Spleen (tissue), 11 donors: Measurements from ENCODE around the gene FARP1. TPM values are rescaled to one million over a fixed set of nuclear protein-coding genes. Genes with fewer than 3 reads are reported as not detected.

ENCODE experiments used
- DNase-seq: peaks from one replicate; pipeline ENCODE4 v3.0.0-alpha.2; 2020
- H3K27ac ChIP-seq, 8 donors: fragments of 200-600 bp; sonication (generic) in 7 of 8; 1 replicate in 4 of 8; 2 replicates in 4 of 8; pipeline versions ENCODE4 v1.5.0 to v1.8.0; 2016 to 2021; ENCODE audit warnings: inconsistent platforms in 4 of 8, mild to moderate bottlenecking in 4 of 8, moderate library complexity in 1 of 8
- H3K27me3 ChIP-seq, 7 donors: fragments of 200-600 bp; sonication (generic) in 6 of 7; replicated peaks in 1 of 7; 1 replicate in 4 of 7; 2 replicates in 3 of 7; pipeline versions ENCODE4 v1.5.0 to v1.8.0; 2016 to 2021; ENCODE audit warnings: inconsistent platforms in 3 of 7, mild to moderate bottlenecking in 1 of 7
- H3K36me3 ChIP-seq, 6 donors: fragments of 200-600 bp; sonication (generic) in 5 of 6; 1 replicate in 4 of 6; 2 replicates in 2 of 6; pipeline versions ENCODE4 v1.5.0 to v1.8.0; 2016 to 2021; ENCODE audit warnings: inconsistent platforms in 2 of 6
- H3K4me1 ChIP-seq, 6 donors: fragments of 200-600 bp; sonication (generic) in 5 of 6; 1 replicate in 3 of 6; 2 replicates in 3 of 6; pipeline versions ENCODE4 v1.5.0 to v1.8.0; 2016 to 2021; ENCODE audit warnings: inconsistent platforms in 3 of 6
- H3K4me3 ChIP-seq, 8 donors: fragments of 200-600 bp; sonication (generic) in 7 of 8; 1 replicate in 4 of 8; 2 replicates in 4 of 8; pipeline versions ENCODE4 v1.5.0 to v1.8.0; 2016 to 2021; ENCODE audit warnings: inconsistent platforms in 4 of 8, mild to moderate bottlenecking in 4 of 8, moderate library complexity in 2 of 8
- H3K9me3 ChIP-seq, 8 donors: fragments of 200-600 bp; sonication (generic) in 7 of 8; 1 replicate in 4 of 8; 2 replicates in 4 of 8; pipeline versions ENCODE4 v1.5.0 to v1.8.0; 2016 to 2021; ENCODE audit warnings: inconsistent platforms in 4 of 8
- POLR2A ChIP-seq, 3 donors: fragments of 450-650 bp; IDR thresholded peaks; one replicate each; pipeline ENCODE4 v1.5.1; 2017; ENCODE audit warnings: antibody characterized with exemption in 3 of 3, mild to moderate bottlenecking in 1 of 3
- POLR2AphosphoS5 ChIP-seq, 3 donors: sonication (generic); formaldehyde crosslinking; IDR thresholded peaks; one replicate each; pipeline ENCODE4 v1.5.1; 2017; ENCODE audit warnings: antibody characterized with exemption in 3 of 3
- WGBS, 5 donors: extraction: QIAGEN DNeasy Blood & Tissue Kit in 3 of 5; methylation state at CpG; one replicate each; pipeline versions ENCODE4 v1.1.5 to v1.1.7; 2013 to 2018; 5-methylcytosine and 5-hydroxymethylcytosine counted together
- intact Hi-C: fragments of 100-400 bp; cut with DNase I; formaldehyde crosslinking; loops from one replicate; pipeline ENCODE4 v1.15.0; 2023; ENCODE audit warnings: low total_unique reads
- polyA plus RNA-seq, 3 donors: library from polyadenylated mRNA; stranded (reverse); fragments of 200-250 nt; gene quantifications; one replicate each; pipeline ENCODE4 v1.2.1, GENCODE V29; 2013
- total RNA-seq, 7 donors: library from RNA; depleted of rRNA in 3 of 7; stranded (reverse); fragments of >200 nt in 3 of 7; fragmentation: NEBNext Ultra II Directional in 4 of 7; extraction: Animal tissue kit (Norgen Biotek cat#: 25700) in 4 of 7; gene quantifications; one replicate each; pipeline versions ENCODE4 v1.1.0 to v1.2.1, GENCODE V29; 2016 to 2021
- TF ChIP-seq, protein P1 (sequence below), 11 experiments: fragments of 200-600 bp in 7 of 11; fragments of 450-650 bp in 4 of 11; sonication (generic) in 4 of 11; IDR thresholded peaks in 8 of 11; conservative IDR thresholded peaks in 3 of 11; 1 replicate in 7 of 11; 2 replicates in 4 of 11; pipeline versions ENCODE4 v1.4.0 to v1.8.0; 2016 to 2021; ENCODE audit warnings: antibody characterized with exemption in 11 of 11, inconsistent platforms in 4 of 11, mild to moderate bottlenecking in 1 of 11
- donor health status: healthy with polysubstance abuse.
- donor health status: DM: no; HTN: no; CAD: no; lungs with moderate emphysema.
- donor health status: DM: no; HTN: no; CAD: no.
- donor health status: Bipolar disorder and iron deficiency.
- donor health status: healthy.
- donor health status: DM: no; HTN: no; CAD: no.
- donor health status: DM: yes; HTN: yes; CAD: no.

The FARP1 gene
- total and polyA plus RNA-seq, 10 donors, result 3.7 to 60.9 (median 33.0) TPM

GRCh38 chr13:98475522-98475921 lies 332.6 kb downstream of the FARP1 start:
- Histone ChIP-seq H3K4me3 (no peak overlapping the region), H3K9me3 (no peaks in the 10 kb centered on the region), H3K27me3 (no peaks in the 10 kb centered on the region), H3K27ac (peak overlapping the region; percentile 16 to 82 (median 74)), H3K36me3 (peaks cover 0 to 49% (median 32%) of the 10 kb centered on the region in 6 donors), H3K4me1 (peaks cover 27 to 83% (median 61%) of the 10 kb centered on the region in 6 donors)
- intact Hi-C loops, result loop anchor here (10.0 kb wide), 1 partner anchor 99 kb away; the partner anchor contains the start of gene STK24
- WGBS, 5 donors, result 54 to 72% (median 68%) methylated on average over 8 to 13 of the region's 13 CpGs
- TF ChIP-seq POLR2A (IDR thresholded peaks at IDR 0.05) (no peak), POLR2AphosphoS5 (IDR thresholded peaks at IDR 0.05) (peak; percentile 29 to 72 (median 64))
- no peak for DNase-seq

DNA sequence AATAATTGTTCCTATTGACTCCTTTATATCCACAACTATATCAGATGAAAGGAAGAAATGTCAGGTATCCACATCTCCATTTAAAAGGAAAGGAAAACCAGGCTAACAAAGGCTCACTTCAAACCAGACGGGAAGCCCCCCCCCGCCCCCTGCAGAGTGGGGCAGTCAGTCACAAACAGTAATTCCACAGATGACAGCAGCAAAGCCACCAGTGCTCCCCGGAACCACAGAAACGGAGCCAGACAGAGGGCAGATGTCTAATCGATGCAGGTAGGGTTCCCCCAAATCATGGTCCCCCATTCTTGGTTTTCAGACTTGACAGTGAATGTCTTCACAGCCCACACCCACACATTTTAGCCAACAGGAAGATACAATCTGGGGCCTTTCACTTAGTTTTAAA lies 333.2 kb downstream of the FARP1 start:
- no peaks in the 10 kb centered on the region for H3K27me3 ChIP-seq
- peak overlapping the region in 2 of 8 donors; percentile 4 to 37 for H3K4me3 ChIP-seq
- peaks cover 30 to 83% (median 66%) of the 10 kb centered on the region in 6 donors for H3K4me1 ChIP-seq
- intact Hi-C loops, result loop anchor here (10.0 kb wide), 1 partner anchor 99 kb away; the partner anchor contains the start of gene STK24
- peaks cover 0 to 48% (median 27%) of the 10 kb centered on the region in 6 donors for H3K36me3 ChIP-seq
- H3K9me3 ChIP-seq, result no peaks in the 10 kb centered on the region
- DNase-seq, result no peak
- WGBS, 5 donors, result 5 to 10% (median 9%) methylated on average over 5 of the region's 5 CpGs
- TF ChIP-seq, protein P1, sequence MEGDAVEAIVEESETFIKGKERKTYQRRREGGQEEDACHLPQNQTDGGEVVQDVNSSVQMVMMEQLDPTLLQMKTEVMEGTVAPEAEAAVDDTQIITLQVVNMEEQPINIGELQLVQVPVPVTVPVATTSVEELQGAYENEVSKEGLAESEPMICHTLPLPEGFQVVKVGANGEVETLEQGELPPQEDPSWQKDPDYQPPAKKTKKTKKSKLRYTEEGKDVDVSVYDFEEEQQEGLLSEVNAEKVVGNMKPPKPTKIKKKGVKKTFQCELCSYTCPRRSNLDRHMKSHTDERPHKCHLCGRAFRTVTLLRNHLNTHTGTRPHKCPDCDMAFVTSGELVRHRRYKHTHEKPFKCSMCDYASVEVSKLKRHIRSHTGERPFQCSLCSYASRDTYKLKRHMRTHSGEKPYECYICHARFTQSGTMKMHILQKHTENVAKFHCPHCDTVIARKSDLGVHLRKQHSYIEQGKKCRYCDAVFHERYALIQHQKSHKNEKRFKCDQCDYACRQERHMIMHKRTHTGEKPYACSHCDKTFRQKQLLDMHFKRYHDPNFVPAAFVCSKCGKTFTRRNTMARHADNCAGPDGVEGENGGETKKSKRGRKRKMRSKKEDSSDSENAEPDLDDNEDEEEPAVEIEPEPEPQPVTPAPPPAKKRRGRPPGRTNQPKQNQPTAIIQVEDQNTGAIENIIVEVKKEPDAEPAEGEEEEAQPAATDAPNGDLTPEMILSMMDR (IDR thresholded peaks at IDR 0.05 in 8 of 11, conservative IDR thresholded peaks at IDR 0.05 in 3 of 11), result no peak
- TF ChIP-seq POLR2A (IDR thresholded peaks at IDR 0.05), result no peak
- TF ChIP-seq POLR2AphosphoS5 (IDR thresholded peaks at IDR 0.05), result no peak
- peak overlapping the region; percentile 25 to 82 (median 74) for H3K27ac ChIP-seq

- Histone ChIP-seq H3K9me3 (no peaks in the 10 kb centered on the region), H3K27ac (peak overlapping the region; percentile 25 to 82 (median 74)), H3K4me3 (peak overlapping the region in 2 of 8 donors; percentile 4 to 37), H3K4me1 (peaks cover 34 to 83% (median 69%) of the 10 kb centered on the region in 6 donors), H3K27me3 (no peaks in the 10 kb centered on the region), H3K36me3 (peaks cover 0 to 48% (median 24%) of the 10 kb centered on the region in 6 donors)
- peak; percentile 92 for DNase-seq
- WGBS, 5 donors, result 14 to 41% (median 19%) methylated on average over 7 to 13 of the region's 13 CpGs
- TF ChIP-seq POLR2A (IDR thresholded peaks at IDR 0.05) (no peak), POLR2AphosphoS5 (IDR thresholded peaks at IDR 0.05) (peak; percentile 89 to 93 (median 92))
- TF ChIP-seq, protein P1 (IDR thresholded peaks at IDR 0.05 in 8 of 11, conservative IDR thresholded peaks at IDR 0.05 in 3 of 11), result no peak
- intact Hi-C loops, result loop anchor here (10.0 kb wide), 1 partner anchor 98 kb away; the partner anchor contains the start of gene STK24
Observed at GRCh38 chr13:98476538-98476966, 333.7 kb downstream of the FARP1 start.

GRCh38 chr13:98478189-98479129 lies 335.6 kb downstream of the FARP1 start:
- H3K9me3 ChIP-seq, result no peaks in the 10 kb centered on the region
- H3K27me3 ChIP-seq, result no peaks in the 10 kb centered on the region
- intact Hi-C loops, result loop anchor here (10.0 kb wide), 1 partner anchor 96 kb away; the partner anchor contains the start of gene STK24
- peaks cover 0 to 35% (median 13%) of the 10 kb centered on the region in 6 donors for H3K36me3 ChIP-seq
- peak overlapping the region in 2 of 8 donors; percentile 34 to 79 for H3K27ac ChIP-seq
- no peak overlapping the region for H3K4me3 ChIP-seq
- DNase-seq, result no peak
- WGBS, 5 donors, result 71 to 76% (median 73%) methylated on average over 16 of the region's 16 CpGs
- TF ChIP-seq POLR2AphosphoS5 (IDR thresholded peaks at IDR 0.05), result peak in 1 of 3 donors; percentile 14
- no peak for TF ChIP-seq POLR2A (IDR thresholded peaks at IDR 0.05)
- H3K4me1 ChIP-seq, result peaks cover 49 to 92% (median 82%) of the 10 kb centered on the region in 6 donors
